Stimulated activated naive CD8-positive, alpha-beta T cell treated with anti-CD3 and anti-CD28 coated beads, Interleukin-15, Interleukin-2, amounts not matched to agents 100 U/mL and 50 U/mL, for 24 hours (primary cell): ENCODE data around the gene COL1A1.

Experiments
- ATAC-seq: fragments of 150-1000 bp; cut with Tn5 transposase; one replicate; pipeline ENCODE4 v1.10.0; 2021
- DNase-seq: peaks from one replicate; pipeline ENCODE4 v3.0.0; 2021

The COL1A1 gene

GRCh38 chr17:50141745-50142110, 59.7 kb downstream of the COL1A1 start:
- no peak for DNase-seq
- ATAC-seq: no peak

- no peak for ATAC-seq
- DNase-seq: no peak
These were observed 60.2 kb downstream of the COL1A1 start for GRCh38 chr17:50141026-50141744.

GRCh38 chr17:50139950-50140885, 61.2 kb downstream of the COL1A1 start:
- DNase-seq (peak; percentile 85), ATAC-seq (peak; percentile 76)

GRCh38 chr17:50139185-50139783, 62.1 kb downstream of the COL1A1 start:
- DNase-seq: no peak
- ATAC-seq: no peak

- DNase-seq (no peak), ATAC-seq (no peak)
These were observed 64.4 kb downstream of the COL1A1 start for GRCh38 chr17:50137042-50137441.

- no peak for ATAC-seq
- no peak for DNase-seq
These were observed 65.2 kb downstream of the COL1A1 start for GRCh38 chr17:50136096-50136687.

GRCh38 chr17:50135316-50136095, 65.9 kb downstream of the COL1A1 start:
- no peak for ATAC-seq
- DNase-seq: no peak

- DNase-seq: no peak
- ATAC-seq: no peak
These were observed 67.0 kb downstream of the COL1A1 start for GRCh38 chr17:50134206-50135110.

- ATAC-seq: no peak
These were observed 67.7 kb downstream of the COL1A1 start for GRCh38 chr17:50133769-50134099.

More at GRCh38 chr17:50133769-50134099, 67.7 kb downstream of the COL1A1 start:
- DNase-seq: no peak
